NT2/D1 (cell line): ENCODE measurements around the gene TMEM145.

Experiments
- DNase-seq: peaks from one replicate; pipeline ENCODE4 v3.0.0-alpha.2; 2011; ENCODE audit warnings: low read depth, low spot score
- H3K27me3 ChIP-seq: 2 replicates; pipeline ENCODE4 v1.6.0; 2011; ENCODE audit warnings: mild to moderate bottlenecking; ENCODE audit not compliant: insufficient read length, insufficient read depth
- H3K36me3 ChIP-seq: 2 replicates; pipeline ENCODE4 v1.6.1; 2011; ENCODE audit warnings: mild to moderate bottlenecking, low read length, mixed read lengths; ENCODE audit not compliant: insufficient read depth, insufficient read length
- H3K4me1 ChIP-seq: 2 replicates; pipeline ENCODE4 v1.5.1; 2011; ENCODE audit not compliant: insufficient read depth, insufficient read length
- H3K4me3 ChIP-seq: 2 replicates; pipeline ENCODE4 v1.5.1; 2011; ENCODE audit warnings: low read depth; ENCODE audit not compliant: insufficient read length
- H3K9ac ChIP-seq: 2 replicates; pipeline ENCODE4 v1.6.0; 2011; ENCODE audit warnings: low read depth; ENCODE audit not compliant: insufficient read length
- H3K9me3 ChIP-seq: 2 replicates; pipeline ENCODE4 v1.5.1; 2011; ENCODE audit warnings: mild to moderate bottlenecking, low read length; ENCODE audit not compliant: insufficient read depth
- SUZ12 ChIP-seq: IDR thresholded peaks from 2 replicates; pipeline ENCODE4 v1.6.1; 2011; ENCODE audit not compliant: insufficient read length, insufficient read depth; ENCODE audit errors: extremely low read depth
- YY1 ChIP-seq: IDR thresholded peaks from 2 replicates; pipeline ENCODE4 v1.6.1; 2011; ENCODE audit not compliant: insufficient read length, insufficient read depth
- ZNF274 ChIP-seq: IDR thresholded peaks from 2 replicates; pipeline ENCODE4 v1.6.1; 2011; ENCODE audit warnings: mild to moderate bottlenecking, low read depth, low read length

Gene TMEM145

DNA sequence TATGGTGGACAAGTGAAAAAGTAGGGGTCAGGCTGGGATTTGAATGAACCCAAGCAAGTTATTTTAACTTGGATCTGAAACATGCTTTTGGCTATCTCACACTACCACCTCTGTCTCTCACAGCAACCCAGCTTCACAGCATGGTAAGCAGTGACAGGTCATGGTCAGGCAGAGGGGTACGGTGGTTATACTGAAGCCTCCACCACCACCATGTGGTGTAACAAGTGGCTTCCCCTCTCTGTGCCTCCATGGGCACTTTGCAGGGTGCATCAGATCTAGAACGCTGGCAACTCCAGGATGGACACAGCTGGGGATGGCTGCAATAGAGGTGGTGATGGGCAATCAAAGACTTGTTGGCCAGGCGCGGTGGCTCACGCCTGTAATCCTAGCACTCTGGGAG, 739 bp upstream of the TMEM145 start:
- no peaks in the 10 kb centered on the region for H3K36me3 ChIP-seq
- no peaks in the 10 kb centered on the region for H3K9me3 ChIP-seq
- no peak overlapping the region for H3K9ac ChIP-seq
- H3K4me3 ChIP-seq = no peak overlapping the region
- TF ChIP-seq YY1 (no peak), SUZ12 (no peak), ZNF274 (no peak)
- no peaks in the 10 kb centered on the region for H3K4me1 ChIP-seq
- peaks cover 24% of the 10 kb centered on the region for H3K27me3 ChIP-seq
- DNase-seq = no peak

GRCh38 chr19:42313840-42314755, 989 bp downstream of the TMEM145 start:
- Histone ChIP-seq H3K36me3 (no peaks in the 10 kb centered on the region), H3K9me3 (no peaks in the 10 kb centered on the region), H3K4me3 (peak overlapping the region; percentile 36), H3K27me3 (peaks cover 24% of the 10 kb centered on the region), H3K9ac (no peak overlapping the region), H3K4me1 (no peaks in the 10 kb centered on the region)
- DNase-seq = no peak
- no peak for TF ChIP-seq YY1
- TF ChIP-seq ZNF274 = no peak
- TF ChIP-seq SUZ12 = no peak

DNA sequence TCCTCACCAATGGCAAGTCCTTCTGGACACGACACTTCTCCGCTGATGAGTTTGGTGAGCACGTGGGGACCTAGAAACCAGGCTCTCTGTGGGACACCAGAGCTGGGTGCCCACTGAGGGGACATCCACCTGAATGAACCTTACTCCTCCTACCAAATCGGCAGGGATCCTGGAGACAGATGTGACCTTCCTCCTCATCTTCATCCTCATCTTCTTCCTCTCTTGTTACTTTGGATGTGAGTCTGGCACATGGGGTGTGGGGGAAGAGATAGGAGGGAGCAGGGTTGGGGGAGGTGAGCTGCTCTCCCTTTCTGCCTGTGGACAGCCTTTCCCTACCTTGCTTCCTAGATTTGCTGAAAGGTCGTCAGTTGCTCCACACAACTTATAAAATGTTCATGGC, 1.9 kb downstream of the TMEM145 start:
- DNase-seq = no peak
- Histone ChIP-seq H3K36me3 (no peaks in the 10 kb centered on the region), H3K27me3 (peaks cover 24% of the 10 kb centered on the region), H3K4me3 (no peak overlapping the region), H3K9ac (no peak overlapping the region), H3K9me3 (no peaks in the 10 kb centered on the region), H3K4me1 (no peaks in the 10 kb centered on the region)
- no peak for TF ChIP-seq YY1

- no peak for TF ChIP-seq YY1
- no peak for TF ChIP-seq SUZ12
- TF ChIP-seq ZNF274 = no peak
- Histone ChIP-seq H3K36me3 (no peaks in the 10 kb centered on the region), H3K4me3 (no peak overlapping the region), H3K4me1 (no peaks in the 10 kb centered on the region), H3K9me3 (no peaks in the 10 kb centered on the region), H3K9ac (no peak overlapping the region), H3K27me3 (peaks cover 24% of the 10 kb centered on the region)
- no peak for DNase-seq
Measured at GRCh38 chr19:42316223-42317211, 3.4 kb downstream of the TMEM145 start.

DNA sequence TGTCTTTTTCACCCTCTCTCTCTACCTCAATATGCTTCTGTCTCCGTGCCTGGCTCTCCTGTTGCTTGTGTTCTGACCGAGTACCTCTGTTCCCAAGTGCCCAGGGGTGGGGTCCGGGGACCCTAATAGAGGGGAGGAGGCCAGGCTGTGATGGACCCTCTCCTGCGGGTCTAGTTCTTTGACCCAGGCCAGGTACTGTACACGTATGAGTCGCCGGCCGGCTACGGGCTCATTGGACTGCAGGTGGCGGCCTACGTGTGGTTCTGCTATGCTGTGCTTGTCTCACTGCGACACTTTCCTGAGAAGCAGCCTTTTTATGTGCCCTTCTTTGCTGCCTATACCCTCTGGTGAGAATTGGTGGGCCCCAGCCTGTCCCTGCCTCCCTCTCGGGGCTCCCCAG, 4.4 kb downstream of the TMEM145 start:
- Histone ChIP-seq H3K9me3 (no peaks in the 10 kb centered on the region), H3K9ac (no peak overlapping the region), H3K36me3 (no peaks in the 10 kb centered on the region), H3K4me3 (no peak overlapping the region), H3K27me3 (peaks cover 31% of the 10 kb centered on the region), H3K4me1 (no peaks in the 10 kb centered on the region)
- no peak for TF ChIP-seq SUZ12
- TF ChIP-seq YY1 = no peak
- no peak for TF ChIP-seq ZNF274
- DNase-seq = no peak

DNA sequence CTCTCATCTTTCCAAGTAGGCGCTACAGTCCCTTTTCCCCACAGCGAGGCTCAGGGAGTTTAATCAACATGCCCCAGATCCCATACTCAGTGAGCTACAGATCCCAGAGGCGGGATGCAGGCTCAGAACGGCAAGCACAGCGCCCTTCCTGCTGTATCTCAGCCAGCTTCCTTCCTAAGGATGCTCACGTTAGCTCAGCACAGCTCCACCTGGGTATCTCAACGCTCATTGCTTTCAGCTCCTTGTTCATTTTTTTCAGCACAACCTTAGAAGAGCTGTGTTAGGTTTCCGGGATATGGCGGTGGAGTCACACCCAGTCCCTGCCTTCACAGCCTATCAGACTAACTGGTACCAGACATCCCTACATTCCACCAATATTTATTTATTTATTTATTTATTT, 9.2 kb downstream of the TMEM145 start:
- Histone ChIP-seq H3K36me3 (no peaks in the 10 kb centered on the region), H3K4me3 (no peak overlapping the region), H3K27me3 (peaks cover 32% of the 10 kb centered on the region), H3K9me3 (no peaks in the 10 kb centered on the region), H3K9ac (no peak overlapping the region), H3K4me1 (no peaks in the 10 kb centered on the region)
- no peak for DNase-seq
- no peak for TF ChIP-seq SUZ12
- no peak for TF ChIP-seq ZNF274
- TF ChIP-seq YY1 = no peak

DNA sequence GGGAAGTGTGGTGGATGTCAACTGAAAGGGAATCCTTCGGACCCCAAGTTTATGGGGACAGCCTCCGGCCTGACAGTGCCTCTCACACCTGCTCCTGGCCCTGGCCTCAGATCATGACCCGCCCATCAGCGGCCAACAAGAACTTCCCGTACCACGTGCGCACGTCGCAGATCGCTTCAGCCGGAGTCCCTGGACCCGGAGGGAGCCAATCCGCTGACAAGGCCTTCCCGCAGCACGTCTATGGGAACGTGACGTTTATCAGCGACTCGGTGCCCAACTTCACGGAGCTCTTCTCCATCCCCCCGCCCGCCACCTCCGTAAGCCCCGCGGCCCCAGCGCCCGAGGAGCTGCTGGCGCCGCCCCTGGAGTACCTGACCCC, 10.4 kb downstream of the TMEM145 start:
- no peak for DNase-seq
- peak overlapping the region; percentile 50 for H3K9ac ChIP-seq
- peaks cover 32% of the 10 kb centered on the region for H3K27me3 ChIP-seq
- peak overlapping the region; percentile 30 for H3K4me3 ChIP-seq
- peaks cover 2% of the 10 kb centered on the region for H3K4me1 ChIP-seq
- no peaks in the 10 kb centered on the region for H3K36me3 ChIP-seq
- TF ChIP-seq SUZ12 (no peak), YY1 (no peak), ZNF274 (no peak)
- no peaks in the 10 kb centered on the region for H3K9me3 ChIP-seq
